Duodenal mucosa (tissue), 2 donors: ENCODE measurements around the gene RNF130.

ENCODE experiments used
- H3K27ac ChIP-seq: one replicate; pipeline ENCODE4 v1.7.0; 2013; ENCODE audit warnings: low read depth, low read length
- H3K27me3 ChIP-seq, 2 donors: one replicate each; pipeline ENCODE4 v1.7.0; 2013; ENCODE audit warnings: low read length in 2 of 2, control low read depth in 1 of 2; ENCODE audit not compliant: insufficient read depth in 2 of 2, control insufficient read depth in 1 of 2
- H3K36me3 ChIP-seq, 2 donors: one replicate each; pipeline ENCODE4 v1.7.0; 2013; ENCODE audit warnings: low read length in 2 of 2, control low read depth in 1 of 2; ENCODE audit not compliant: insufficient read depth in 2 of 2, control insufficient read depth in 1 of 2
- H3K4me1 ChIP-seq, 2 donors: one replicate each; pipeline ENCODE4 v1.7.0; 2013; ENCODE audit warnings: low read length in 2 of 2, control low read depth in 1 of 2; ENCODE audit not compliant: insufficient read depth in 2 of 2, control insufficient read depth in 1 of 2
- H3K4me3 ChIP-seq, 2 donors: one replicate each; pipeline ENCODE4 v1.7.0; 2013; ENCODE audit warnings: low read length in 2 of 2, low read depth in 1 of 2
- H3K9ac ChIP-seq, 2 donors: one replicate each; pipeline ENCODE4 v1.7.0; 2013; ENCODE audit warnings: low read length in 2 of 2, low read depth in 1 of 2
- H3K9me3 ChIP-seq, 2 donors: one replicate each; pipeline ENCODE4 v1.7.0; 2013; ENCODE audit warnings: low read length in 2 of 2, control low read depth in 1 of 2; ENCODE audit not compliant: control insufficient read depth in 1 of 2

The RNF130 gene

DNA sequence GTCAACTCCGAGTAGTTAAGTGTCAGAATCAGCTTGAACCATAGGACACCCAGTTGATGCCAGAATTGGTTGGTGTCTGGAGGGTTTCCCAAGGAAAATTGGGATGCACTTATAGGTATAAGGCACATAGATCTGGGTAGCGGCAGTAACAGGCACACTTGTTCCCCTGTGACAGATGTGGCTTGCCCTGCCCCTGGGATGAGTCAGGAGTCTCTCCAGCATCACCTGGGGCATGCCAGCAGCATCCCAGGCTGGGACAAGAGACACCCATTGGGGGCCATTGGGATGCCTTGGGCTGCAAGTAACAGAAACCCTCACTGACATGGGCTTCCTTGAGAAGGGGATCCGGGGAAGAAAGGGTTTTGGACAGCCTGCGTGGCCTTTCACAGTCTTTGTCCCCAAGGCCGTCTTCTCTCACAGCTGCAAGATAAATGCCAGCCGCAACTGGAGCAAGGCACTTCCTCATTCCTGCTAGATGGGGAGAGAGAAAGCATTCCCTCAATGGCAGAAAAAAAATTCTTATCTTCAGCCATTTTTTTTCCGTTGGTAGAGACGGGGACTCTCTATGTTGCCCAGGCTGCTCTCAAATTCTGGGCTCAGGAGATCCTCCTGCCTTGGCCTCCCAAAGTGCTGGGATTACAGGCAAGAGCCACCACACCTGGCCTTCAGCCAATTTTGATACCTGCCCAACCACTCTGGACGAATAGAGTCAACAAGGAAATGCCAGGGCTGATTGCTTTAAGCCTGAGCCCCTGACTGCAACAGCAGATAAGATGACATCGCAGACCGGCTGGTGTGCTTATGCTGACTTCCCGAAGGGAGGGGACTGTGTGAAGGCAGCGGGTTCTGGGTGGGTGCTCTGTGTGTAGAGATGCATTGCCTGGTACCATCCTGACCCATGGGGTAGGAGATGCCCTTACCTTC, 13.3 kb upstream of the RNF130 start:
- no peak overlapping the region for H3K9ac ChIP-seq
- no peaks in the 10 kb centered on the region for H3K36me3 ChIP-seq
- no peak overlapping the region for H3K27ac ChIP-seq
- H3K9me3 ChIP-seq, result no peaks in the 10 kb centered on the region
- no peak overlapping the region for H3K4me3 ChIP-seq
- H3K4me1 ChIP-seq, result peaks cover 5 to 7% of the 10 kb centered on the region in 2 donors
- H3K27me3 ChIP-seq, result peaks cover 0 to 3% of the 10 kb centered on the region in 2 donors

DNA sequence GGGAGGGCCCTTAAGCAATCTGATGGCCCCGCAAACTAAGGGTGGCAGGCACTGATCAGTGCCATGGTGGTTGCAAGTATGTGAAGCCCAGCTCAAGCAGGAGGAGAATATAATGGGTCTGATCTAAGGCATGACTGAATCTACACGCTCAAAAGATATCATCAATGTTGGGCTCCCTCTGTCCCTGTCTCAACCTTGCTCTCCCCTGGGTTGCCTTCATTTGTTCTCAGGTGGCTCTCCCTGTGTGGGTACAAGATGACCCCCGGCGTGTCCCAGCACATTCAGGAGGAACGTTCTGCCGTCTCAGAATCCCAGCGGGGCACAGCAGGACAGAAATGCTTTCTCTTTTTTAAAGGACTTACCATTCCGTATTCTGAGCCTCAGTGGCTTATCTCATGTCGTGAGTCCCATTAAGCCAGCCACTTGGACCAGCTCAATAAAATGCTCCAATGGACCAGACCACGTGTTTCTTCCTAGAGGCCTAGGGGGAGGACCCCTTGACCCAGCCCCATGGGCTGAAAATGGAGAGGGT, 12.0 kb upstream of the RNF130 start:
- no peak overlapping the region for H3K27ac ChIP-seq
- H3K9me3 ChIP-seq, result no peaks in the 10 kb centered on the region

DNA sequence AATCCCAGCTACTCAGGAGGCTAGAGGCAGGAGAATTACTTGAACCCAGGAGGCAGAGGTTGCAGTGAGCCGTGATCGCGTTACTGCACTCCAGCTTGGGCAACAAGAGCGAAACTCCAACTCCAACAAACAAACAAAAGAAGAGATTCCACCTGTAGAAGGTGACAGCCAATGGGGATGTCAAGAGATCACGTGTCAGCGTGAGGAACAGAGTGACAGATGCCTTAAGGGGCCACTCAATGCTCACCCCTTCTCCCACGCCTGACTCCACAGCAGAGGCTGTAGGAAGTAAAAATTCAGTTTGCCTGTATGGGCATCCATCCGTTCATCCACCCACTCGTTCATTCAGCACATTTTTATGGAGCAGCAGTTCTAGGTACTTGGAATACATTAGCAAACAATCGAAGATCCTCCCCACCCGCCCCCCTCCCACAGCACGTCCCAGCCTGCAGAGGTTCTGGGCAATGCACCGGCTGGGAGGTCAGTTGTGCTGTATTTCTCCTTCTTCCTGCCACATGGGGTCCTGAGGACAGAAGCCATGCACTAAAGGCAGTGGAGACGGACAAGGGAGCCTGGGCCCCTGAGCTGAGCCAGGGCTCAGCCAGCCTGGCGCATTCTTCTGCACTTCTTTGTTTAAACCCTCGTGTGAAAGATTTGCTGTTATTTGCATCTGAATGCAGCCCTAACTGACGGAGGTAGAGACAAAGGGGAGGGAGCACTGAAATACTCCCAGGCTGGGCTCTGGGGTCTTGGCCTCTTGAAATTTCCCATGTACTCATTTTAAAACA, 11.3 kb upstream of the RNF130 start:
- no peaks in the 10 kb centered on the region for H3K9me3 ChIP-seq
- no peak overlapping the region for H3K9ac ChIP-seq
- H3K4me1 ChIP-seq, result peaks cover 5 to 7% of the 10 kb centered on the region in 2 donors
- H3K4me3 ChIP-seq, result no peak overlapping the region
- no peaks in the 10 kb centered on the region for H3K36me3 ChIP-seq
- peaks cover 4 to 9% of the 10 kb centered on the region in 2 donors for H3K27me3 ChIP-seq
- H3K27ac ChIP-seq, result no peak overlapping the region

More for the DNA sequence above, 12.0 kb upstream of the RNF130 start:
- Histone ChIP-seq H3K9ac (no peak overlapping the region), H3K36me3 (no peaks in the 10 kb centered on the region), H3K4me1 (peaks cover 5 to 7% of the 10 kb centered on the region in 2 donors), H3K4me3 (no peak overlapping the region), H3K27me3 (peaks cover 4 to 9% of the 10 kb centered on the region in 2 donors)

DNA sequence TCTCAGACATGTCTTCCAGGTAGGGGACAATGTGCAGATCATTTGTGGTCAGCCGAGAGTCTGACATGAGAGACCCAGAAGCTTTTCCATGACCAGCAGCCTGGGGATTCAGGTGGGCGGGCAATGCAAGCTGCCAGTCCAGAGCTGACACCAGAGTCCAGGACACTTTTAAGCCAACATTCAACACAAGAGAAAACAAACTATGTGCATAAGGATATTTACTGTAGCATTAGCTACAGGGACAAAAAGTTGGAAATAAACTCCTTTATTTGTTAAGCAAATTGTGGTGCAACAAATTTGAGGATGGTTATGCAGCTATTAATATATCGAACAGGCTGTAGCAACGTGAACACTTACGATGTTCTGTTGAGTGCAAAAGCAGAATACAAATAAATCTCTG, 9.9 kb upstream of the RNF130 start:
- H3K27ac ChIP-seq, result no peak overlapping the region

DNA sequence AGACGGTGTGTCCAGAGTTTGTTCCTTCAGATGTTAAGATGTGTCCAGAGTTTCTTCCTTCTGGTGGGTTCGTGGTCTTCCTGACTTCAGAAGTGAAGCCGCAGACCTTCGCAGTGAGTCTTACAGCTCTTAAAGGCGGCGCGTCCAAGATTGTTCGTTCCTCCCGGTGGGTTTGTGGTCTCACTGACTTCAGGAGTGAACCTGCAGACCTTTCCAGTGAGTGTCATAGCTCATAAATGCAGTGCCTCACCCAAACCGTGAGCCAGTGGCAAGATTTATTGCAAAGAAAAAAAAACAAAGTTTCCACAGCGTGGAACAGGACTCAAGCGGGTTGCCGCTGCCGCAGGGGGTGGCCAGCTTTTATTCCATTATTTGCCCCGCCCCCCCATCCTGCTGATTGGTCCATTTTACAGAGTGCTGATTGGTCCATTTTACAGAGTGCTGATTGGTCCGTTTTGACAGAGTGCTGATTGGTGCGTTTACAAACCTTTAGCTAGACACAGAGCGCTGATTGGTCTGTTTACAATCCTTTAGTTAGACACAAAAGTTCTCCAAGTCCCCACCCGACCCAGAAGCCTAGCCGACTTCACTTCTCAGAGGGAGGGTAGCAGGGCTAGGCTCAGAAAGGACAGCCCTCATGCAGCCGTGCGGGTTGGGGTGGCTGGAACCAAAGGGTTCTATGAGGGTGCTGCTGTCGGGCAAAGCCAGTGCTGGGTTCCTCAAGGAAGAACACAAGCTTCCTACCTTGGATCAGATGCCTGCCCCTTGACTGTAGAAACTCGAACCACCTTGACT, 9.1 kb upstream of the RNF130 start:
- no peaks in the 10 kb centered on the region for H3K36me3 ChIP-seq
- H3K27ac ChIP-seq, result no peak overlapping the region
- no peak overlapping the region for H3K4me3 ChIP-seq
- no peak overlapping the region for H3K9ac ChIP-seq
- peaks cover 5 to 7% of the 10 kb centered on the region in 2 donors for H3K4me1 ChIP-seq
- peaks cover 4 to 9% of the 10 kb centered on the region in 2 donors for H3K27me3 ChIP-seq
- no peaks in the 10 kb centered on the region for H3K9me3 ChIP-seq

More for the DNA sequence above, 9.9 kb upstream of the RNF130 start:
- H3K36me3 ChIP-seq, result no peaks in the 10 kb centered on the region
- H3K4me1 ChIP-seq, result peaks cover 5 to 7% of the 10 kb centered on the region in 2 donors
- H3K27me3 ChIP-seq, result peaks cover 4 to 9% of the 10 kb centered on the region in 2 donors
- H3K9me3 ChIP-seq, result no peaks in the 10 kb centered on the region
- H3K9ac ChIP-seq, result no peak overlapping the region
- no peak overlapping the region for H3K4me3 ChIP-seq

DNA sequence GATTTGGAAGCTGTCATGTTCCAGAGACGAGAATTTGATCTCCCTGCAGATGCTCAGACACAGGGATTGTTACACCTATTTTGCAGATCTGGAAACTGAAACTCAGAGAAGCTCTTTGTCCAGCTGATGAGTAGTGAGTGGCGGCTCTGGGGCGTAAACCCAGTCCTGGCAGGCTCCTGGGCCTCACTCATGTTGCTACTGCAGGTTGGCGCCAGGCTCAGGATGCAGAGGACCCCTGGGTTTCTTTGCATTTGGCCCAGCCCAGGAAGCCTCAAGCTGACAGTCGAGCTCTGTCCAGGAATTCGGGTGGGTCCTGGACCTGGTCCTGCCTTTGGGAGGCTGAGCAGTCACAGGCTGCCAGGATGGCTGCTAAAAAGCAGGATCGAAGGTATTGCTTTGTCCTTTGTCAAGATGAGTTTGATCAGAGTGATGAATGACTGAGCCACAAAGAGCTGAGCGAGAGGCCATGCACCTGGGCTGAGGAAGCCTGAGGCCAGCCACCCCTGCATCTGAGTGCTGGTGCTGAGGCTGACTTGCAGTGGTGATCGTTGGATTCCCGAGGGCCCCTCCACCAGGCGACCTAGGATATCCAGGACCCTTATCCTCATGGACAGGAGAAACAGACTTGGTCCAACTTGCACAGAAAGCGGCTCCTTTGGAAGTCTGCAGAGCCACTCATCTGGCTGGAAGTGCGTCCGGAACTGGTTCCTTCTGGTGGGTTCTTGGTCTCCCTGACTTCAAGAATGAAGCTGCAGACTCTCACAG, 8.3 kb upstream of the RNF130 start:
- no peak overlapping the region for H3K27ac ChIP-seq
- H3K27me3 ChIP-seq, result peaks cover 4 to 9% of the 10 kb centered on the region in 2 donors
- no peak overlapping the region for H3K9ac ChIP-seq
- H3K4me3 ChIP-seq, result no peak overlapping the region
- peaks cover 3 to 5% of the 10 kb centered on the region in 2 donors for H3K4me1 ChIP-seq
- H3K36me3 ChIP-seq, result no peaks in the 10 kb centered on the region
- no peaks in the 10 kb centered on the region for H3K9me3 ChIP-seq

DNA sequence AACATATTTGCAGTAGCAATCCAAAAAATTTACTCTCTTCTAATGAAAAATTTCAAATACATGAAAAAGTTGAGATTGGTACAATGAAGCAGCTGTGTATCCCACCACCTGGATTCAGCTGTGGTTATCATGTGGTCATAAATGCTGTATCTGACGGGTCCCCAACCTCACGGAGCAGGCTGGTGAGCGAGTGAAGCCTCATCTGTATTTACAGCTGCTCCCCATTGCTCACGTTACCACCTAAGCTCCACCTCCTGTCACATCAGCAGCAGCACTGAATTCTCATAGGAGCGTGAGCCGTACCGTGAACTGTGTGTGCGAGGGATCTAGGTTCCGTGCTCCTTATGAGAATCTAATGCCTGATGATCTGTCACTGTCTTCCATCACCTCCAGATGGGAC, 6.8 kb upstream of the RNF130 start:
- peaks cover 4 to 9% of the 10 kb centered on the region in 2 donors for H3K27me3 ChIP-seq
- no peak overlapping the region for H3K9ac ChIP-seq
- H3K4me1 ChIP-seq, result no peaks in the 10 kb centered on the region
- no peaks in the 10 kb centered on the region for H3K9me3 ChIP-seq
- no peak overlapping the region for H3K27ac ChIP-seq
- H3K4me3 ChIP-seq, result no peak overlapping the region
- no peaks in the 10 kb centered on the region for H3K36me3 ChIP-seq

DNA sequence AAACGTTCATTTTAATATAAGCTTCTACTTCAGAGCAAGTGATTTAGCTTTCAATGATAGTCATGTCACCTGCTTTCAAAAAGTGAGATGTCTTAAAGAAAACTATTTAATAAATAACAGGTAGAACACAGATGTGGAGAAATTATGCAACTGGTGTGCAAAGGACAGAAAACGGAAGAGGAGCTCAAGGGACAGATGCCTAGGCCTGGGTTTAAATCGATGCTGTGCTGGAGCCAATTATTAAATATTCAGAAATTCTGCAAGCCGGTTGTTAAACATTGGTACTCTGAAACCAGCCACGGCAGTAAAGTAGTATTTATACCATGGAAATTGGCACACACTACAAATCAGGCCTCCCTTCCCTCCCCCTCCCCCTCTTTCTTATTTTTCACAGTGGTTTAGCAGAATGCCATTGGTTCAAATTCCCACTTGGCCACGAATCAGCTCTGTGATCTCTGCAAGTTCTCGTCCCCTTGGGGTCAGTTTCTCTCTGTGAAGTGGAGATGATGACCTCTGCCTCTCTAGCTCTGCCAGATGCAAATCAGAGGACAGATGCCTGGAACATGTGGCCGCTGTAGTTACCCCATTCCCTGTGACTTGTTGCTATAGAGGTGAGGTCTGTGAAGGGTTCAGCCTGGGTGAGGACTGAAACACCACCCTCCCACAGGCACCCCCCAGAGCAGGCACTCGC, 6.2 kb upstream of the RNF130 start:
- H3K27ac ChIP-seq, result no peak overlapping the region
- H3K9me3 ChIP-seq, result no peaks in the 10 kb centered on the region
- H3K9ac ChIP-seq, result no peak overlapping the region
- H3K27me3 ChIP-seq, result peaks cover 4 to 9% of the 10 kb centered on the region in 2 donors
- H3K36me3 ChIP-seq, result no peaks in the 10 kb centered on the region
- H3K4me1 ChIP-seq, result no peaks in the 10 kb centered on the region
- no peak overlapping the region for H3K4me3 ChIP-seq

DNA sequence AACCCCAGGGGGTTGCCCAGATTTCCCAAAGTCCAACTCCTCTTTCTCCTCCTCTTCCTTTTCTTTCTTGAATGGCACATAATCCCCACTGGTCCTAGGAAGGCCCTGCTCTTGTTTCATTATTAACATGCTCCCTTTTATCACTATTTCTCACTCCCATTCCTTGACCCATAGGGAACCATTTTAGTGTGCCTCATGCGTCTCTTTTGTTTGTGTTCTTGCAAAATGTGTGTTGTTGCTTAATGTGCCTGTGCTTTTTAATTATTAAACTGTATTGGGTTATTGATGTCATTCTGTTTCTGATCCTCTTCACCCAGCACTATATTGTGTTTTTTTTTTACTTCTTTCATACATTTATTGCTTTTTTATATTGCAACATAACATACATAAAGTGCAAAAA, 4.1 kb upstream of the RNF130 start:
- Histone ChIP-seq H3K27me3 (peaks cover 4 to 9% of the 10 kb centered on the region in 2 donors), H3K4me3 (no peak overlapping the region), H3K27ac (no peak overlapping the region), H3K9ac (no peak overlapping the region), H3K36me3 (no peaks in the 10 kb centered on the region), H3K9me3 (no peaks in the 10 kb centered on the region), H3K4me1 (peaks cover under 1 to 7% of the 10 kb centered on the region in 2 donors)
